ENCODE data around the gene SLC38A5.

- no peak for TF ChIP-seq CTCF (IDR thresholded peaks at IDR 0.05; ENCODE audit: insufficient read depth, low read length)
- TF ChIP-seq SPI1 (IDR thresholded peaks at IDR 0.05; ENCODE audit: borderline replicate concordance, low read depth): no peak
- no peak for TF ChIP-seq POLR2AphosphoS5 (IDR thresholded peaks at IDR 0.05; ENCODE audit: low read depth)
- no peak for TF ChIP-seq GABPA (IDR thresholded peaks at IDR 0.05; ENCODE audit: low read depth)
- TF ChIP-seq REST (IDR thresholded peaks at IDR 0.05; ENCODE audit: insufficient replicate concordance, low read depth): no peak
Observed at GRCh38 chrX:48489892-48490291, 19.8 kb upstream of the SLC38A5 start.
